Endothelial cell of umbilical vein (primary cell): ENCODE data around the gene CCN2. TPM values are rescaled to one million over a fixed set of nuclear protein-coding genes. Genes with fewer than 3 reads are reported as not detected.

Experiments
- BruUV-seq: library from RNA; stranded (reverse); fragments of 400-500 nt; replicated peaks from 2 replicates; lab custom pipeline; 2021; lab: Mats Ljungman, UMichigan
- CTCF ChIA-PET: fragments of 300-600, 350-600 bp; sonication (Branson Sonifier 250); formaldehyde crosslinking; loops from one replicate; lab custom pipeline; 2021; ENCODE audit warnings: antibody characterized with exemption, inconsistent platforms; lab: Charles Lee
- POLR2A ChIA-PET: fragments of 300-600, 350-600 bp; sonication (Branson Sonifier 250); formaldehyde crosslinking; loops from one replicate; lab custom pipeline; 2021; ENCODE audit warnings: antibody characterized with exemption, inconsistent platforms; lab: Charles Lee
- DNase-seq: peaks from one replicate; pipeline ENCODE4 v3.0.0-alpha.2; 2011; ENCODE audit warnings: low read depth, low spot score
- FAIRE-seq: peaks from 2 replicates; lab custom pipeline; 2011; peaks lifted over from hg19 to GRCh38; lab: Jason Lieb, UNC
- H2AFZ ChIP-seq: 2 replicates; pipeline ENCODE4 v1.6.0; 2012; ENCODE audit warnings: low read depth, low read length, control low read depth, inconsistent platforms
- H3K27ac ChIP-seq: 2 replicates; pipeline ENCODE4 v1.5.1; 2011; ENCODE audit warnings: low read depth, mild to moderate bottlenecking, control low read depth, low read length, moderate library complexity; ENCODE audit not compliant: insufficient read depth
- H3K27me3 ChIP-seq, 2 experiments: 2 replicates each; pipeline versions ENCODE4 v1.6.0 to v1.6.1; 2011; ENCODE audit warnings: low read length in 2 of 2, mixed read lengths in 1 of 2; ENCODE audit not compliant: control insufficient read depth in 2 of 2, insufficient read depth in 2 of 2
- H3K36me3 ChIP-seq, 2 experiments: 2 replicates in 1 of 2; 3 replicates in 1 of 2; pipeline ENCODE4 v1.5.1; 2011; ENCODE audit warnings: low read length in 2 of 2, mild to moderate bottlenecking in 1 of 2, moderate library complexity in 1 of 2; ENCODE audit not compliant: control insufficient read depth in 2 of 2, insufficient read depth in 2 of 2; ENCODE audit errors: extremely low read depth in 1 of 2
- H3K4me1 ChIP-seq: 3 replicates; pipeline ENCODE4 v1.5.1; 2011; ENCODE audit warnings: mild to moderate bottlenecking, low read length; ENCODE audit not compliant: control insufficient read depth, insufficient read depth; ENCODE audit errors: extremely low read depth
- H3K4me2 ChIP-seq: 2 replicates; pipeline ENCODE4 v1.6.1; 2011; ENCODE audit warnings: low read length, control low read depth, mixed read lengths; ENCODE audit not compliant: insufficient read depth
- H3K4me3 ChIP-seq, 3 experiments: fragments of 200-600 bp in 1 of 3; sonication (generic), shearing (Covaris generic) in 1 of 3; replicated peaks in 1 of 3; 2 replicates each; pipeline ENCODE4 v1.5.1; 2011 to 2016; ENCODE audit warnings: control low read depth in 3 of 3, low read length in 3 of 3, mild to moderate bottlenecking in 2 of 3, inconsistent platforms in 1 of 3, low read depth in 1 of 3, moderate library complexity in 1 of 3; ENCODE audit not compliant: insufficient read depth in 1 of 3
- H3K79me2 ChIP-seq: 2 replicates; pipeline ENCODE4 v1.6.0; 2012; ENCODE audit warnings: low read length, inconsistent platforms; ENCODE audit not compliant: control insufficient read depth, insufficient read depth
- H3K9ac ChIP-seq: replicated peaks from 2 replicates; pipeline ENCODE3; 2011; ENCODE audit warnings: low read length, control low read depth; ENCODE audit not compliant: insufficient read depth; ENCODE audit errors: extremely low read depth
- H3K9me1 ChIP-seq: replicated peaks from 3 replicates; pipeline ENCODE4 v1.6.0; 2011; ENCODE audit warnings: mild to moderate bottlenecking, low read length; ENCODE audit not compliant: control insufficient read depth, insufficient read depth; ENCODE audit errors: extremely low read depth
- H3K9me3 ChIP-seq: replicated peaks from 2 replicates; pipeline ENCODE4 v1.5.1; 2012; ENCODE audit warnings: low read length, inconsistent platforms; ENCODE audit not compliant: control insufficient read depth, insufficient read depth
- H4K20me1 ChIP-seq: replicated peaks from 2 replicates; pipeline ENCODE3; 2011; ENCODE audit warnings: mild to moderate bottlenecking, low read length; ENCODE audit not compliant: control insufficient read depth, insufficient read depth; ENCODE audit errors: extremely low read depth
- EZH2 ChIP-seq: IDR thresholded peaks from 2 replicates; pipeline ENCODE4 v1.6.1; 2012; ENCODE audit warnings: borderline replicate concordance, low read depth, mild to moderate bottlenecking, moderate library complexity, low read length, inconsistent platforms; ENCODE audit not compliant: severe bottlenecking
- FOS ChIP-seq: IDR thresholded peaks from 2 replicates; pipeline ENCODE4 v1.6.1; 2011; ENCODE audit warnings: mild to moderate bottlenecking, low read length, moderate library complexity, borderline replicate concordance; ENCODE audit not compliant: insufficient read depth
- GATA2 ChIP-seq: IDR thresholded peaks from 2 replicates; pipeline ENCODE4 v1.7.0; 2011; ENCODE audit warnings: low read depth, mild to moderate bottlenecking, moderate library complexity, mixed read lengths, low read length; ENCODE audit not compliant: insufficient read length, insufficient read depth
- JUN ChIP-seq: IDR thresholded peaks from 2 replicates; pipeline ENCODE4 v1.6.1; 2011; ENCODE audit warnings: borderline replicate concordance, low read depth; ENCODE audit not compliant: insufficient read length, insufficient read depth
- MYC ChIP-seq: IDR thresholded peaks from one replicate; pipeline ENCODE4 v1.6.1; 2011; ENCODE audit warnings: mild to moderate bottlenecking, low read depth, low read length
- POLR2A ChIP-seq: IDR thresholded peaks from 2 replicates; pipeline ENCODE4 v1.6.1; 2012; ENCODE audit warnings: low read depth, mild to moderate bottlenecking, control low read depth, low read length
- POLR2AphosphoS5 ChIP-seq: IDR thresholded peaks from 2 replicates; pipeline ENCODE4 v1.6.1; 2012; ENCODE audit warnings: low read depth, mild to moderate bottlenecking, control low read depth, low read length, moderate library complexity; ENCODE audit not compliant: insufficient read depth
- dilution Hi-C: fragments of 300-500 bp; cut with MboI; formaldehyde crosslinking; loops from one replicate; pipeline ENCODE4 v1.15.0; 2019; ENCODE audit warnings: low sequenced_read_pairs; ENCODE audit not compliant: extremely low pct_ligation_motif_present
- intact Hi-C: fragments of 100-400 bp; cut with micrococcal nuclease; formaldehyde crosslinking; loops from one replicate; pipeline ENCODE4 v1.10.0; 2022
- polyA plus RNA-seq, 4 experiments: library from polyadenylated mRNA; depleted of rRNA in 3 of 4; stranded (reverse) in 3 of 4; unstranded in 1 of 4; fragments of >200 nt; gene quantifications; 2 replicates each; pipeline versions ENCODE4 v1.2.1 to v1.2.3, GENCODE V29; 2011 to 2012; ENCODE audit warnings: missing spikeins in 1 of 4
- total RNA-seq: library from RNA; stranded (reverse); gene quantifications from 2 replicates; pipeline ENCODE4 v1.2.3, GENCODE V29; 2021
- TF ChIP-seq, protein P1 (sequence below): IDR thresholded peaks from 2 replicates; pipeline ENCODE4 v1.6.1; 2011; ENCODE audit not compliant: insufficient read depth, insufficient read length
- TF ChIP-seq, protein P2 (sequence below), 2 donors: IDR thresholded peaks; 1 replicate in 1 of 2; 2 replicates in 1 of 2; pipeline ENCODE4 v1.5.1; 2011; ENCODE audit warnings: low read length in 2 of 2, mild to moderate bottlenecking in 2 of 2, moderate library complexity in 2 of 2, control low read depth in 1 of 2, inconsistent platforms in 1 of 2, low read depth in 1 of 2; ENCODE audit not compliant: insufficient read depth in 1 of 2; ENCODE audit errors: extremely low read depth in 1 of 2

The CCN2 gene
- total and polyA plus RNA-seq, 2 donors (not counting 3 experiments of a cell fraction or from before 2014, with no cell fraction given): 1,926 to 2,488 TPM

- H2AFZ ChIP-seq: no peak overlapping the region
- no peaks in the 10 kb centered on the region for H3K9me3 ChIP-seq
- peaks cover 25% of the 10 kb centered on the region for H3K79me2 ChIP-seq
- POLR2A ChIA-PET: interaction anchor here (0.7 to 2.2 kb wide), 12 partner anchors 23 to 293 kb away, joined by 3 to 15 read pairs (median 4); no protein-coding TSS in a partner anchor
- H3K4me2 ChIP-seq: peak overlapping the region; percentile 82
- intact Hi-C loops (no loop called here), dilution Hi-C loops (no loop called here)
- H3K9ac ChIP-seq: peak overlapping the region; percentile 86
- no peaks in the 10 kb centered on the region for H3K27me3 ChIP-seq
- H3K27ac ChIP-seq: peak overlapping the region; percentile 98
- H4K20me1 ChIP-seq: no peaks in the 10 kb centered on the region
- peak overlapping the region in 1 of 3 experiments; percentile 34 for H3K4me3 ChIP-seq
- no peaks in the 10 kb centered on the region for H3K9me1 ChIP-seq
- FAIRE-seq (no peak), DNase-seq (peak; percentile 67)
- peaks cover 5 to 10% of the 10 kb centered on the region in 2 experiments for H3K36me3 ChIP-seq
- TF ChIP-seq MYC: no peak
- peak; percentile 42 for TF ChIP-seq FOS
- no peak for TF ChIP-seq EZH2
- peak; percentile 10 for TF ChIP-seq POLR2A
- TF ChIP-seq, protein P1, sequence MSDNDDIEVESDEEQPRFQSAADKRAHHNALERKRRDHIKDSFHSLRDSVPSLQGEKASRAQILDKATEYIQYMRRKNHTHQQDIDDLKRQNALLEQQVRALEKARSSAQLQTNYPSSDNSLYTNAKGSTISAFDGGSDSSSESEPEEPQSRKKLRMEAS: no peak
- no peak for TF ChIP-seq GATA2
- TF ChIP-seq JUN: peak; percentile 20
- TF ChIP-seq, protein P2, sequence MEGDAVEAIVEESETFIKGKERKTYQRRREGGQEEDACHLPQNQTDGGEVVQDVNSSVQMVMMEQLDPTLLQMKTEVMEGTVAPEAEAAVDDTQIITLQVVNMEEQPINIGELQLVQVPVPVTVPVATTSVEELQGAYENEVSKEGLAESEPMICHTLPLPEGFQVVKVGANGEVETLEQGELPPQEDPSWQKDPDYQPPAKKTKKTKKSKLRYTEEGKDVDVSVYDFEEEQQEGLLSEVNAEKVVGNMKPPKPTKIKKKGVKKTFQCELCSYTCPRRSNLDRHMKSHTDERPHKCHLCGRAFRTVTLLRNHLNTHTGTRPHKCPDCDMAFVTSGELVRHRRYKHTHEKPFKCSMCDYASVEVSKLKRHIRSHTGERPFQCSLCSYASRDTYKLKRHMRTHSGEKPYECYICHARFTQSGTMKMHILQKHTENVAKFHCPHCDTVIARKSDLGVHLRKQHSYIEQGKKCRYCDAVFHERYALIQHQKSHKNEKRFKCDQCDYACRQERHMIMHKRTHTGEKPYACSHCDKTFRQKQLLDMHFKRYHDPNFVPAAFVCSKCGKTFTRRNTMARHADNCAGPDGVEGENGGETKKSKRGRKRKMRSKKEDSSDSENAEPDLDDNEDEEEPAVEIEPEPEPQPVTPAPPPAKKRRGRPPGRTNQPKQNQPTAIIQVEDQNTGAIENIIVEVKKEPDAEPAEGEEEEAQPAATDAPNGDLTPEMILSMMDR (IDR thresholded peaks at IDR 0.05; ENCODE audit: extremely low read depth in 1 of 2, insufficient read depth in 1 of 2, low read depth in 1 of 2, low read length in 2 of 2): no peak
- TF ChIP-seq POLR2AphosphoS5: no peak
- CTCF ChIA-PET: interaction anchor here (0.9 to 2.7 kb wide), 10 partner anchors 11 to 326 kb away, joined by 3 to 18 read pairs (median 4); no protein-coding TSS in a partner anchor
- no TSS peak for BruUV-seq
- peaks cover 44% of the 10 kb centered on the region for H3K4me1 ChIP-seq
Measured at GRCh38 chr6:131954059-131954774, 3.0 kb upstream of the CCN2 start.
